C1 segment of cervical spinal cord (tissue), 14 donors: Measurements from ENCODE around the gene KIAA2012.

Experiments used
- DNase-seq, 14 donors: peaks; one replicate each; lab custom pipeline; 2025; lab: John Stamatoyannopoulos, UW

KIAA2012 gene

GRCh38 chr2:202148515-202149154 is 75.6 kb downstream of the KIAA2012 start:
- peak in 1 of 14 donors; percentile 11 for DNase-seq

- DNase-seq, result peak in 5 of 14 donors; percentile 3 to 69 (median 4)
These were observed 76.2 kb downstream of the KIAA2012 start for GRCh38 chr2:202149155-202149762.

GRCh38 chr2:202149936-202150335 is 76.9 kb downstream of the KIAA2012 start:
- no peak for DNase-seq

- DNase-seq, result no peak
These were observed 79.2 kb downstream of the KIAA2012 start for GRCh38 chr2:202152104-202152715.

- DNase-seq, result no peak
These were observed 81.6 kb downstream of the KIAA2012 start for GRCh38 chr2:202154613-202155012.

- DNase-seq, result peak in 1 of 14 donors; percentile 11
These were observed 84.3 kb downstream of the KIAA2012 start for GRCh38 chr2:202157211-202157990.

GRCh38 chr2:202158796-202159195 is 85.7 kb downstream of the KIAA2012 start:
- peak in 1 of 14 donors; percentile 77 for DNase-seq

- DNase-seq, result peak in 3 of 14 donors; percentile 2 to 97 (median 3)
These were observed 88.2 kb downstream of the KIAA2012 start for GRCh38 chr2:202161151-202161835.

- DNase-seq, result no peak
These were observed 91.4 kb downstream of the KIAA2012 start for GRCh38 chr2:202164411-202164810.

GRCh38 chr2:202165208-202165607 is 92.2 kb downstream of the KIAA2012 start:
- no peak for DNase-seq

GRCh38 chr2:202165945-202166344 is 92.9 kb downstream of the KIAA2012 start:
- no peak for DNase-seq

GRCh38 chr2:202169131-202169530 is 96.1 kb downstream of the KIAA2012 start:
- DNase-seq, result no peak

- no peak for DNase-seq
These were observed 96.9 kb downstream of the KIAA2012 start for GRCh38 chr2:202169832-202170424.

- DNase-seq, result peak in 4 of 14 donors; percentile 2 to 49 (median 6)
These were observed 98.3 kb downstream of the KIAA2012 start for GRCh38 chr2:202171241-202171825.

GRCh38 chr2:202172439-202173211 is 99.6 kb downstream of the KIAA2012 start:
- no peak for DNase-seq

- DNase-seq, result peak in 4 of 14 donors; percentile 5 to 50 (median 23)
These were observed 105.4 kb downstream of the KIAA2012 start for GRCh38 chr2:202178346-202178958.

GRCh38 chr2:202184557-202184956 is 111.5 kb downstream of the KIAA2012 start:
- no peak for DNase-seq

- no peak for DNase-seq
These were observed 112.1 kb downstream of the KIAA2012 start for GRCh38 chr2:202185156-202185555.

- DNase-seq, result no peak
These were observed 113.7 kb downstream of the KIAA2012 start for GRCh38 chr2:202186641-202187202.
